NCI-H2081 treated with DMSO at 0.1 percent for 48 hours (cell line): ENCODE results near the gene SPATA1.
"Not testable (repeated sequence)": the region's sequence is repeated elsewhere in the genome, so short reads cannot be mapped to it uniquely, and the experiment has no call there.

Experiments used
- DNase-seq: peaks from one replicate; lab custom pipeline; 2025; lab: John Stamatoyannopoulos, UW

The SPATA1 gene, protein sequence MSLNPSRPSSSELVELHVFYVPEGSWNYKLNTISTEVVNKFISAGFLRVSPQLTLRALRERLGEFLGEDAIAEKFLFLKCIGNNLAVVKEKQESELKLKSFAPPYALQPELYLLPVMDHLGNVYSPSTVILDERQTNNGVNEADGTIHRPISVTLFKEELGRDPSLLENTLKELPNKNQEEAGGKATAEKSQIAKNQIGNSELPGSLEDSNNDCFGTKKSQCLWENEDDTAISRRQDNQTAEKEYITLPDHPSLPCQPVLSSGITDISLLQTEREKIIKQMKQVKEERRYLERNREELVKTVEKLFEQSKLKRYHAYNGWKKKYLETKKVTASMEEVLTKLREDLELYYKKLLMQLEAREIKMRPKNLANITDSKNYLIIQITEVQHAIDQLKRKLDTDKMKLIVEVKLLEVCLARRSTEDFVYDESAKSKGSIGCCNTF

DNA sequence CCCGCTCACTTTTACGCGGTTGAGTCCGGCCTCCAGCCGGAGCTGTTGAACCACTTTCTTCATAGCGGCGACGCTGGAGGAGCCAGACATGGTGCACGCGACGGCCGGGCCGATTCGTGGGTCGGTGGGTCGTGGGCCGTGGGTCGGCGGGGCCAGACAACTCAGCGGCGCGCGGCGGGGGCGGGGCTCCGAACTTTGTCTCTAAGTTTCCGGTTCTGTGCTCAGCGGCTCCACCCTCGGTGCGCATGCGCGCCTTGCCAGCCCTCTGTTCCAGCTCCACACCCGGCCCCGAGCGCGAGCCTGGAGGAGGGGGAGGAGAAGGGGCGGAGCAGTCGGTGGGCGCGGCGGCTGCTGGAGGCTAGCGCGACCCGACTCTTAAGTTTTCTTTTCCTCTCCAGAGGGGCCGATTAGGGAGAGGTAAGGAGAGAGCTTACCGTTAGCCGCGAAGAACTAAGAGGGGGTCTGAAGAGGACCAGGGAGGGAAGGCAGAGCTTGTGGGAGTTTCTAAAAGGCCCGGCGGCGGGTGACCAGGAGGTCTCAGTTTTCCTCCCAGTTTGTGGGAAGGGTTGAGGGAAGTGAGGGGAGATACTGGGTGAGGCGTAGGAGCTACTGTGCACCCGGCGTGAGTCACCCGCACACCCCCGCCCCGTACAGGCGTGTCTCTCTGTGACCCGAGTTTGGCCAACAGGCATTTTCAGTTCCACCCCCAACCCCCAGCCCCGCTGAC is at the start of gene SPATA1, which contains the start of gene GNG5:
Gene SPATA1, plus strand, starts transcription at position 385 of the 727 bp plus-strand sequence. CDS start 9,974 bp downstream, outside the sequence.
Gene GNG5, minus strand, starts transcription at position 580 of the 727 bp plus-strand sequence. Its CDS starts 490 bp downstream, at position 90.
- peak; percentile 72 for DNase-seq

GRCh38 chr1:84462118-84462517 is 44.1 kb upstream of the SPATA1 start:
- no peak for DNase-seq

DNA sequence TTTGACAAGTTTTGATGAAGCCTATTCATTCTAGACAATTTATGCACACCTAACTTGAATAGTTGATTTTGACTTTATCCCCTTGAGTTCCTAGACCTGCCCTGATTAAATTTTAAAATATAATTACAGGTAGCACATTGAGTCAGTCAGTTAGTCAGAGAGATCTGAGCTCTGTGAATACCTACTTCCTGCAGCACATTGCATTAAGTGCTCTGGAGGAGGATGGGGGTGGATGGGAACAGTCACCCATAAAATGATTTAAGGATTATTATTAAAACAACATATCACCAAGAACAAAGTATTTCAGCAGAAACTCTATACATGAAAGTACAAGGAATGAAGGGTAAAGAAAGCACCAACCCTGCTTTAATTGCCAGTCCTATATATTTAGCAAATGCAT is 38.9 kb upstream of the SPATA1 start:
- DNase-seq: no peak

DNA sequence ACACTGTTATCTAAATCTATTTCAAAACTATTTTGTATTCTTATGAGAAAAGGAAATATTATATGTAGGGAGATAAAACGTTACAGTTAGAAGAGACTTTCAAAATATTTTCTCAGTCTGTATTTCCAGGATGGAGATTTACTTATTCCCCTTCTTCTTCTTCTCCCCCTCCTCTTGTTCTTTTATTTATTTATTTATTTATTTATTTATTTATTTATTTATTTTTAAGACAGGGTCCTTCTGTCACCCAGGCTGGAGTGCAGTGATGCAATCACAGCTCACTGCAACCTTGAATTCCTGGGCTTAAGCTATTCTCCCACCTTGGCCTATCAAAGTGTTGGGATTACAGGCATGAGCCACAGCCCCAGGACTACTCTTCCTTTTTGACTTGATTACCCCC is 30.0 kb upstream of the SPATA1 start:
- DNase-seq: no peak

- peak; percentile 60 for DNase-seq
These were observed 27.0 kb upstream of the SPATA1 start, which contains the start of gene RPF1 for GRCh38 chr1:84478876-84479868. TSS of gene RPF1 (plus strand) at chr1:84479266. CDS start at chr1:84479282, 16 bp downstream.

DNA sequence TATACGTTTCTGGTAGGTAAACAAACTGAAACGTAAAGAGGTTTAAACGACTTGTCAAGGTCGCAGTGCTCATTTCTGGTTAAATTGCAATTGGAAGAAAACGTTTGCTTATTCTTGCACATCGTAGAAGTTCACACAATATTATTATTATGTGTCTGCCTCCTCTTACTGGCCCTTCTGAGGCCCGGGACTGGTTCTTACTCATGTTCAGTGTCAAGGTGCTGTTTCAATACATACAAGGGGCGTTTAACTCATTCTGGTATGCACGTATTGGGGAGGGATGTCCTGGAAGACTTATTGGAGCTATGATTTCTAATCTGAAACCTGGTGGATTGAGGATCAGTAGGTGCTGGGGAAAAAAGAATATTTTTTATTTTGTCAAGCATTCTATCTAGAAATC is 26.2 kb upstream of the SPATA1 start:
- DNase-seq: no peak

DNA sequence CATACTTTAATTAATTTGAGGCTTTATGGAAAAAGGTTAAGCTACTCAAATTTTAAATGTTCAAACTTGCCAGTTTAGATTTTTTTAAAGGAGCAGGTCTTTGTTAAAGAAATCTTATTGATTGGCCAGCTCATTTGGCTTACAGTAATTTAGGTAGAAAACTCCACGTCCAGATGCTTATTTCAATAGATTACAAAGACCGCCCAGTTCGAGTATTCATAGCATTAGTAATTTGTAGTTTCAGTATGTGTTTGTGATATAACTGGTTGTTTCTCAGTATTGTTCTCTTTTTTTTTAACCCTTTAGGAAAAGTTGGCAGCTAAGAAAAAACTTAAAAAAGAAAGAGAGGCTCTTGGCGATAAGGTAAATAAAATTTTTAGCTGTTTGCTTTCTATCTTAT is 25.5 kb upstream of the SPATA1 start:
- no peak for DNase-seq

DNA sequence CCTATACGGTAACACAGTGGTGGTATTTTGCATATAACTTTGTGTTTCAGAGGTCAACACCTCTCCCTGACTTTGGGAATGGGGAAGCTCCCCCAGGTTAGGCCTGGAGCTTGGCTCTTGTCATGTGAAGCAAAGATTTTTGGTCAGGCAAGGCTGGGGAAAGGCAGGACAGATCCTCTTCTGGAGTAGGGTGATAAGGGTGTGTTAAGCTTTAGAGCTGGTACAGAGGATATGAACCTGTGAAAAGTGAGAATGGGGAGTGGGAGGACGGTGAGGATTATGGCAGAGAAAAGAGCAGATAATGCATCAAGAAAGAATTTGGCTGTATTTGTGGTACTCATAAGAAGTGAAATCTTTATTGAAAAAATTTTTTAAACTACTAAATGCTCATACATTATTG is 24.9 kb upstream of the SPATA1 start:
- DNase-seq: no peak

GRCh38 chr1:84488107-84488506 is 18.1 kb upstream of the SPATA1 start:
- no peak for DNase-seq

DNA sequence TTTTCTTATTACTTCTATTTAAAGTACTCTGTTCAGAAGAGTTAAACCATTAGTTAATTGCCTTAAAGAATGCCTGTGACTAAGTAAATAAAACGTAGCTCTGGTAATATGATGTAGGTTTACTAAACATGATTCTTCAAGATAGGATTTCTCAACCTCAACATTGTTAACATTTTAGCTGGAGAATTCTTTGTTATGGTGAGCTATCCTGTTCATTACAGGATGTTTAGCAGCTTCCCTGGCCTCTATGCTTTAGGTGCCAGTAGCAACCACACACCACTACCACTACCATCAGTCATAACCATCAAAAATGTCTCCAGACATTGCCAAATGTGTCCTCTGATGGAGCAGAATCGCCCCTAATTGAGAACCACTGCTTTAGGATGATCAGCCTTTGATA is 16.4 kb upstream of the SPATA1 start:
- DNase-seq: no peak

DNA sequence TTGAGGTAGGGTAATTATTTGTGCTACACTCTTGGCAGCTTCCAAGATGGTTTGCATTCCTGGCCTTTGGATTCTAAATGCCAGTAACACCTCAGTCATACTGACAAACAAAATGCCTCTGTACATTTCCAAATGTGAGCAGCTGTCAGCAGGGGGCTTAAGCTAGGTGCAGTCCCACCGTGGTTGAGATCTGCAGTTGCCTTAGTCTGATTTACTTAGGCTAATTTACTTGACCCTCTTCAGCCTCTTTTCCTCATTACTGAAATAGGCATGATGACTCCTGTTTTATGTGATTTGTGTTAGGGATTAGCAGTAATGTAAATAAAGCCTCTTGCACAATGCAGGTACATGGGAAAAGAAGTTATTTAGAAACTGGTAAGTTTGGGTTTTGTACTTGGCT is 13.5 kb upstream of the SPATA1 start:
- DNase-seq: no peak

- DNase-seq: no peak
These were observed 12.4 kb upstream of the SPATA1 start for GRCh38 chr1:84493747-84494146.

GRCh38 chr1:84496498-84496897 is 9.7 kb upstream of the SPATA1 start:
- no peak for DNase-seq

- DNase-seq: no peak
These were observed 8.4 kb upstream of the SPATA1 start for GRCh38 chr1:84497631-84498275.

DNA sequence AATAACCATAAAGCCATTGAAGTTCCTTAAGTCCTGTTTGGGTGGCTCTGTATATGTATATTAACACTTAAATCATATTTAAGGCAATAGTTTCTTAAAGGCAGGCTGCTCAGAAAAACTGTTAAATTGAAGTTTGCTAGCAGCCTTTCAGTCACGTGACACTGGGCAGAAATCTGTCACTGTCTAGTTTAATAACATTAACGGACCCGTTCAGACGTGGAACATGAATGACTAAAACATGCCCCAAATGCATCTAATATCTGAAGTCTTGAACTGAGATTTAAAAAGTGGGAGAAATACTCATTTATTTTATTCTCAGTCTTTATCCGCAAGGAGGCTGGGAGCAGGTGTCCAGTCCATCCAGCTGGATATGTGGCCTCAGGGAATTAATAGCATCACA is 3.3 kb upstream of the SPATA1 start:
- DNase-seq: no peak

- DNase-seq: no peak
These were observed 1.4 kb upstream of the SPATA1 start for GRCh38 chr1:84504580-84505492.

GRCh38 chr1:84505493-84506001 is 639 bp upstream of the SPATA1 start:
- no peak for DNase-seq

DNA sequence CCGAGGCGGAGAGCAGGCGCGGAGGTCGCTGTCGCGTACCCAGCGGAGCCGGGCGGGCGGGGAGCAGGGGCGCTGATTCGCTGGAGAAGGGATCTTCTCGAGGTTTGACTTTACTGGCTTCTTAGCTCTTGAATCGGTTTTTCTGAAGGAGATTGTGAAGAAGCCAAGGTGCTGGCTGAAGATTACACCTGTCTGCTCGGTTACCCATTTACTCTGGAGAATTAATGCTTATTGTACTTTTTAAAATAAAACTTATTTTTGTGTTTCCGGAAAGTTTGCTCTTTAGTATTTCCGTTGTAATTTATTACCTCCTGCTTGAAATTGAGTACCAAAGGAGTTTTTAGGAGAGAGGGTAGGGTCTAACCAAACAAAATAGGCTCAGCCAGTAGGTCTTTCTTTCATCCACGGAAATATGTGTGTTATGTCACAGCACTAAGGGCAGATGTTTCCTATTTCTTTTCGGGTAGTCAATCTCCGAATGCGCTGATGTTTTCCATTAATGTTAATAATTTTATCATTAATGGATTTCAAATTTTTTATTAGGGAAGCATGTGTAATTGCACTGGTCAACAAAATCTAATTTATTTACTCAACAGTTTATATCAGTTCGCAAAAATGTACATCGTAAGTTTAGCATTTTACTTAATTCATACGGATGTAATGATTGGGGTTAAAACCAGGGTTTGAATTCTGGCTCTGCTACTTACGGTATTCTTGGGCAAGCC is 705 bp downstream of the SPATA1 start:
- DNase-seq: no peak

- DNase-seq: not testable (repeated sequence)
These were observed 1.7 kb downstream of the SPATA1 start for GRCh38 chr1:84507887-84508286.
